Hematopoietic multipotent progenitor cell treated with erythropoietin and hydrocortisone succinate and interleukin-3 and kit ligand, for 17 days (in vitro differentiated cells): ENCODE measurements around the gene EPM2A.

Experiments
- DNase-seq: peaks from one replicate; pipeline ENCODE4 v3.0.0-alpha.2; 2015; ENCODE audit warnings: low spot score

Gene EPM2A

DNA sequence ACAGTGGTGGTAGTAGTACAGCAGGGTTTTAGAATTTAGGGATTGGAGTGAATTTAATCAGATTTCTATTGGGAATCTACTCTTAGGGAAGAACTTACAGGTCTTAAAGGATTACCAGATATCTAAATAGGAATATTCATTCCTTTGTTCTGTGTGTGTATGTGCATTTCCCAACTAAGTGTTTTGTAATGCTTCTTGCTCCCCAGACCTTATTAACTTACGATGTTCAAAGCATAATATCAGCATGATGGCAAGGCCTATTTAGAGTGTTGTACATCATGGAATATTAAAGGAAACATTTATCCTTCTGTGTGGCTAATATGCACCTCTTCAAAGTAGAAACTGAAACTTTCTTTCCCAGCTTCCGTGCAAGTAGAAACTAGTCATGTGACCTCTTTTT lies 133.9 kb downstream of the EPM2A start:
- DNase-seq: no peak

DNA sequence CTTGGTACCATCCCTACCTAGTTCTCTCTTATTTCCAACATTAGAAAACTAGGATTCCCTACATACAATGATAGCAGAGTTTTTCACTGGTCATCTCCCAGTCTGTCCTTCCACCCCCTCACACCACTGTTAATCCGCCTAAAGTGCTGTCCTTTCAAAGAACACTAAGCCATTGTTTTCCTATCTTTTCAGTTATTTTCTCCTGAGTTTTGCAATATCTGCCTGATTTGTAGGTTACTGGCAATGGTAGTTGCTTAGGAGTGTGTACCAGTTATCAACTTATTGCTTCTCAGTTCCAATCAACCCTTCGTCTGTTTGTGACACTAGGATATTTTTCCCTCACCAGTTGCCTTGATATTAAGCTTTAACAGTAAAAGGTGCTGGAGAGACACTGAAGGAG lies 135.0 kb downstream of the EPM2A start:
- DNase-seq: no peak

- DNase-seq: no peak
Measured at GRCh38 chr6:145588981-145589380, 146.3 kb downstream of the EPM2A start.

GRCh38 chr6:145587334-145587733 lies 148.0 kb downstream of the EPM2A start:
- no peak for DNase-seq

DNA sequence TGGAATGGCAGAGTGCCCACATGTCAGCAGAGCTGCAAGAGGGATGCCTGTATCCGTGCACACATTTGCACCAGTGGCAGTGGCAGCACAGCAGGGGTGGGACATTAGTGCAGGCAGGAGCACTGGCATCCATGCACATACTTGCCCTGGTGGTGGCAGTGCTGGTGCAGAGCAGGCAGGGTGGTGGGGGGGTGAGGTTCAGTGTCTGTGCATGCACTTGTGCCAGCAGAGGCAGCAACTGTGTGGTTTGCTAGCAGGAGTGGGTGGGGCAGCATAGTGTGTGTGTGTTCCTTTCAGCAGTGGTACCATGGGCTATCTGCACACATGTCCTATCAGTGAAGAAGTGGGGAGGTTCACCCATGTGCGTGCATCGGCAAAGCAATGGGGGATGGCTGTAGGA lies 151.6 kb downstream of the EPM2A start:
- DNase-seq: no peak
